GM18870 (cell line): ENCODE measurements around the gene SLC9A8.
"Not testable (repeated sequence)": the region's sequence is repeated elsewhere in the genome, so short reads cannot be mapped to it uniquely, and the experiment has no call there.

Experiments
- ATAC-seq: cut with Tn5 transposase; IDR thresholded peaks from one replicate; pipeline ENCODE4 v1.9.1; 2021; ENCODE audit warnings: moderate library complexity; ENCODE audit not compliant: unreplicated experiment

SLC9A8 gene

GRCh38 chr20:49891476-49892110, 79.0 kb downstream of the SLC9A8 start:
- ATAC-seq = no peak

GRCh38 chr20:49892260-49892659, 79.6 kb downstream of the SLC9A8 start:
- no peak for ATAC-seq

- no peak for ATAC-seq
Observed at GRCh38 chr20:49892817-49893216, 80.2 kb downstream of the SLC9A8 start.

DNA sequence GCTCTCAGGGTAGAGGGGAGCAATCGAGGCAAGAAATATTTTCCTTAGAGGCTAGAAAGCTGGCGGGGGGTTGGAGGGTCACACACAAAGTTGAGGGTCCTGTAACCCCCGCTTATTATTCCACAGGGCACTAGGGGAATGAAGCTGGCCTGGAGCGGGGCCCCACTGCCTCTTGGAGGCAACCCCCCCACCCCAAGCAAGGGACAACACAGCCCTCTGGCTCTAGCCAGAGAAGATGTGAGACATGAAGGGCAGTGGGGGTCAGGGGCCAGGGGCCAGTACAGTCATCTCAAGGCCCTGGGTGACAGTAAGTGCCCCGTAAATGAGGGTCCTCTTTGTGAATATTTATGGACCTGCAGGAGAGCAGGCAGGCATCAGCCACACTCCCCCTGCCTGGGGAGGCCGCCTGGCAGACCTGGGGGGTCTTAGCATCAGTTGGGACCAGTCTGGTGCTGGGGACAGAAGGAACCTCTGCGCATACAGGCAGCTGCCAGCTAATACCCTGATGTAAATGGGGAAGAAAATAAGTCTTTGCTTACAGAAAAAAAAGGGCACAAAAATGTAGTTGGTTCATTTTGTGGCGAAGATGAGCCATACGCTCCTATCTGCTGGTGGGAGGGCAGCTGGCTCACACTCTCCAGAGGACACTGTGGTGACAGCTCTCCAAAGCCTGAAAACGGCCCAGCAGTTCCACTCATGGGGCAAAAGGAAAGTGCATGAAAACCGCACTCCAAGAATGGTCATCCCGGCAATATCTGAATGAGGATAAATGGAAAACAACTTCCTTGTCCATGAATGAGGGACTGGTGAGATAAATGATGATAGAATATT, 80.8 kb downstream of the SLC9A8 start:
- no peak for ATAC-seq

- ATAC-seq = no peak
Observed at GRCh38 chr20:49894073-49894470, 81.4 kb downstream of the SLC9A8 start.

DNA sequence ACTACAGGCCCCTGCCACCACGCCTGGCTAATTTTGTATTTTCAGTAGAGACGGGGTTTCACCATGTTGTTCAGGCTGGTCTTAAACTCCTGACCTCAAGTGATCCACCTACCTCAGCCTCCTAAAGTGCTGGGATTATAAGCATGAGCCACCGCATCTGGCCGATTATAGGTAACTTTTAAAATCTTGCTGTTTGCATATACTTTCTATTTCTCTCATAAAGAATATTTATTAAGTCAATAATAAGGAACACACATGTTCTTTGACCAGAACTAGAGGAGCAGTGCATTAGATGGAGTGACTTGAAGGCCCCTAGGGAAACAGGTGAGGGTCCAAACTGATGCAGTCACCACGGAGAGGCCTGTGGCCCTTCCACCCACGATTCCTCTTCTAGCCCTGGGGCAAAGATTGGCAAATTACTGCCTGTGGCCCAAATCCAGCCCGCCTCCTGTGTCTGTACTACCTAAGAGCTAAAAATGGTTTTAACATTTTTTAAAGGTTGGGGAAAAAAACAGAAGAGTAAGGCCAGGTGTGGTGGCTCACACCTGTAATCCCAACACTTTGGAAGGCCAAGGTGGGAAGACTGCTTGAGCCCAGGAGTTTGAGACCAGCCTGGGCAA, 83.0 kb downstream of the SLC9A8 start:
- not testable (repeated sequence) for ATAC-seq

DNA sequence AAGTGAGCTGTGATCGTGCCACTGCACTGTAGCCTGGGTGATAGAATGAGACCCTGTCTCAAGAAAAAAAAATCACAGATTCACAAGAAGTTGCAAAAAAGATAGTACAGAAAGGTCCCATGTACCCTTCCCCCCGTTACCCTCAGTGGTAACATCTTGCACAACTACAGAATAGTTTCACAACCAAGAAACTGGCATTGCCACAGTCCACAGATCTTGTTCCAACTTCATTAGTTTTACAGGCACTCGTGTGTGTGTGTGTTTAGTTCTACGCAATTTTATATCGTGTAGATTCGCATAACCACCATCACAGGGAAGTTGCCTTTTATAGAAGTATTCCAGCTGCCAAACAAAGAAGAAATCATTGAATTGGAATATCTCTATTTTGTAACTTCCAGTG, 83.6 kb downstream of the SLC9A8 start:
- no peak for ATAC-seq

GRCh38 chr20:49899541-49900383, 87.1 kb downstream of the SLC9A8 start:
- ATAC-seq = no peak

- no peak for ATAC-seq
Observed at GRCh38 chr20:49901588-49901987, 89.0 kb downstream of the SLC9A8 start.

GRCh38 chr20:49904440-49905214, 92.0 kb downstream of the SLC9A8 start:
- no peak for ATAC-seq

GRCh38 chr20:49905415-49906091, 92.9 kb downstream of the SLC9A8 start:
- ATAC-seq = no peak

GRCh38 chr20:49906101-49906604, 93.5 kb downstream of the SLC9A8 start:
- ATAC-seq = no peak

- ATAC-seq = no peak
Observed at GRCh38 chr20:49906615-49907154, 94.1 kb downstream of the SLC9A8 start.

- no peak for ATAC-seq
Observed at GRCh38 chr20:49907405-49908257, 95.0 kb downstream of the SLC9A8 start.

DNA sequence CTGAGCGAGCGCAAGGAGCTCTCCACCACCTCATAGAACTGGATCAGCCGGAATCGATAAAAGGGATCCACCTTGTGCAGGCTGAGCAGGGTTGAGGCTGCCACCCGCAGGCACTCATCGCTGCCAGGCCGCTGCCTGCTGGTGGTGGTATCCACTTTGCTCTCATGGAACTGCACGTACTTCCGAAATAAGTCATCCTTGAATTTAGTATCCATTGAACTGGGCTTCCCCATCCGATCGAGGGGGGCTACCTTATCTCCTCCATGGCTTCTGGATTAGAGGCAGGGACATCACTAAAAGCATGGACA, 95.6 kb downstream of the SLC9A8 start:
- ATAC-seq = no peak

GRCh38 chr20:49909499-49910339, 97.1 kb downstream of the SLC9A8 start:
- no peak for ATAC-seq

DNA sequence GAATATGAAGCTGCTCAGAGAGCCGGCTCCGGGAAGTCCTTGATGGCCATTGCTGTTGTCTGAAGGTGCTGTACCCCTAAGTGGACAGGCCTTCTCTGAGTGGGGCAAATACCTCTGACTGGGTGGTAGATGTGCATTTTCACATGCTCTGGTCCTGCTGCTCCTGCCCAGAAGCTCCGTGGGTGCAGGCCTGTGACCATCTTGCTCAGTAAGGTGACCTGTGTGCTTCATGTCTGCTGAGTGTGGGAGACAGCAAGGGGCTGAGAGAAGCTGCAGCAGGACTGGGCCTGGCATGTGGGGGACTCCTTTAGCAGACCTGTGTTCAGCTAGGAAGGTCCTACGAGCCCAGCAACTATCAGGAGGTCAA, 97.7 kb downstream of the SLC9A8 start:
- ATAC-seq = no peak
